IMR-90 (cell line): ENCODE measurements around the gene ATG14. TPM values are rescaled to one million over a fixed set of nuclear protein-coding genes. Genes with fewer than 3 reads are reported as not detected.

Experiments used
- ATAC-seq: fragments of 200-7000 bp; cut with Tn5 transposase; 2 replicates; pipeline ENCODE4 v1.9.1; 2020; ENCODE audit warnings: low read depth, mild to moderate bottlenecking, moderate library complexity
- BruUV-seq: library from RNA; stranded (reverse); fragments of 400-500 nt; replicated peaks from 2 replicates; lab custom pipeline; 2021; lab: Mats Ljungman, UMichigan
- CTCF ChIA-PET: fragments of 300-600 bp; formaldehyde crosslinking; extraction: SDS; loops from one replicate; lab custom pipeline; 2021; ENCODE audit warnings: antibody characterized with exemption; lab: Yijun Ruan, JAX
- POLR2A ChIA-PET: fragments of 300-600 bp; sonication (Branson Sonifier 250); formaldehyde crosslinking; loops from one replicate; lab custom pipeline; 2022; ENCODE audit warnings: antibody characterized with exemption; ENCODE audit not compliant: unreplicated experiment; lab: Charles Lee
- DNase-seq: peaks from one replicate; pipeline ENCODE4 v3.0.0; 2013
- H2AFZ ChIP-seq: replicated peaks from 2 replicates; pipeline ENCODE3; 2013; ENCODE audit warnings: low read length, mild to moderate bottlenecking; ENCODE audit not compliant: poor library complexity
- H2AK5ac ChIP-seq: 2 replicates; pipeline ENCODE4 v1.6.1; 2013; ENCODE audit warnings: low read depth, low read length, inconsistent platforms
- H2AK9ac ChIP-seq: replicated peaks from 2 replicates; pipeline ENCODE3; 2013; ENCODE audit warnings: mild to moderate bottlenecking, low read depth, low read length, moderate library complexity; ENCODE audit not compliant: poor library complexity
- H2BK120ac ChIP-seq: 2 replicates; pipeline ENCODE4 v1.6.1; 2013; ENCODE audit warnings: low read depth, low read length, inconsistent platforms
- H2BK15ac ChIP-seq: 3 replicates; pipeline ENCODE4 v1.6.1; 2013; ENCODE audit warnings: low read depth, low read length, inconsistent platforms
- H2BK20ac ChIP-seq: 2 replicates; pipeline ENCODE4 v1.6.1; 2013; ENCODE audit warnings: low read depth, mild to moderate bottlenecking, inconsistent platforms, low read length, moderate library complexity
- H2BK5ac ChIP-seq: 2 replicates; pipeline ENCODE4 v1.6.1; 2013; ENCODE audit warnings: mild to moderate bottlenecking, low read depth, low read length, inconsistent platforms; ENCODE audit not compliant: poor library complexity, severe bottlenecking
- H3K14ac ChIP-seq: replicated peaks from 2 replicates; pipeline ENCODE4 v1.6.1; 2013; ENCODE audit warnings: low read depth, low read length, inconsistent platforms
- H3K18ac ChIP-seq: 2 replicates; pipeline ENCODE4 v1.6.1; 2013; ENCODE audit warnings: low read depth, low read length, control low read depth
- H3K23ac ChIP-seq: 2 replicates; pipeline ENCODE4 v1.6.1; 2013; ENCODE audit warnings: low read depth, low read length, inconsistent platforms
- H3K27ac ChIP-seq: 2 replicates; pipeline ENCODE4 v1.5.1; 2013; ENCODE audit warnings: mild to moderate bottlenecking, control low read depth, low read length; ENCODE audit not compliant: insufficient read depth
- H3K27me3 ChIP-seq: 2 replicates; pipeline ENCODE4 v1.6.1; 2013; ENCODE audit warnings: low read length; ENCODE audit not compliant: control insufficient read depth, insufficient read depth
- H3K36me3 ChIP-seq: 2 replicates; pipeline ENCODE4 v1.6.1; 2013; ENCODE audit warnings: low read length, mixed read lengths; ENCODE audit not compliant: control insufficient read depth, insufficient read depth
- H3K4ac ChIP-seq: 2 replicates; pipeline ENCODE4 v1.6.1; 2013; ENCODE audit warnings: low read depth, low read length, inconsistent platforms
- H3K4me1 ChIP-seq: 2 replicates; pipeline ENCODE4 v1.6.1; 2013; ENCODE audit warnings: low read length, mixed read lengths; ENCODE audit not compliant: control insufficient read depth, insufficient read depth
- H3K4me2 ChIP-seq: 2 replicates; pipeline ENCODE4 v1.6.1; 2013; ENCODE audit warnings: low read depth, mild to moderate bottlenecking, control low read depth, low read length, moderate library complexity
- H3K4me3 ChIP-seq: 2 replicates; pipeline ENCODE4 v1.5.1; 2013; ENCODE audit warnings: low read depth, mild to moderate bottlenecking, control low read depth, low read length, moderate library complexity; ENCODE audit not compliant: insufficient read depth
- H3K56ac ChIP-seq: 2 replicates; pipeline ENCODE4 v1.6.1; 2013; ENCODE audit warnings: low read length, inconsistent platforms; ENCODE audit not compliant: insufficient read depth; ENCODE audit errors: extremely low read depth
- H3K79me1 ChIP-seq, 2 experiments: 2 replicates each; pipeline ENCODE4 v1.6.1; 2013; ENCODE audit warnings: low read length in 2 of 2, inconsistent platforms in 1 of 2, low read depth in 1 of 2
- H3K9ac ChIP-seq: 2 replicates; pipeline ENCODE4 v1.6.1; 2013; ENCODE audit warnings: low read depth, low read length, control low read depth
- H3K9me1 ChIP-seq: 2 replicates; pipeline ENCODE4 v1.6.1; 2013; ENCODE audit warnings: low read length, inconsistent platforms; ENCODE audit not compliant: insufficient read depth
- H3K9me3 ChIP-seq: 2 replicates; pipeline ENCODE4 v1.6.1; 2013; ENCODE audit warnings: low read length; ENCODE audit not compliant: control insufficient read depth, insufficient read depth
- H4K20me1 ChIP-seq: 2 replicates; pipeline ENCODE4 v1.6.1; 2013; ENCODE audit warnings: low read length, inconsistent platforms; ENCODE audit not compliant: insufficient read depth
- H4K5ac ChIP-seq: 2 replicates; pipeline ENCODE4 v1.6.1; 2013; ENCODE audit warnings: mild to moderate bottlenecking, low read depth, low read length, control low read depth
- H4K8ac ChIP-seq, 2 experiments: 2 replicates each; pipeline ENCODE4 v1.6.1; 2013; ENCODE audit warnings: low read depth in 2 of 2, low read length in 2 of 2, control low read depth in 1 of 2, inconsistent platforms in 1 of 2
- H4K91ac ChIP-seq: 2 replicates; pipeline ENCODE4 v1.6.1; 2013; ENCODE audit warnings: low read depth, low read length, inconsistent platforms; ENCODE audit not compliant: insufficient read depth
- FOS ChIP-seq: fragments of 150-350 bp; IDR thresholded peaks from 2 replicates; pipeline ENCODE4 v1.6.1; 2016; ENCODE audit warnings: low read depth, low read length
- MAZ ChIP-seq: IDR thresholded peaks from 2 replicates; pipeline ENCODE4 v1.6.1; 2012; ENCODE audit warnings: low read depth, mild to moderate bottlenecking, low read length, improper control_type of control experiment, moderate library complexity, borderline replicate concordance
- WGBS, 2 experiments: methylation state at CpG; one replicate each; pipeline versions ENCODE4 v1.1.5 to v1.1.7; 2013; ENCODE audit warnings: missing lambda C conversion rate in 2 of 2; ENCODE audit not compliant: insufficient read length in 1 of 2; ENCODE audit errors: extremely low coverage in 2 of 2; 5-methylcytosine and 5-hydroxymethylcytosine counted together
- dilution Hi-C: fragments of 300-500 bp; cut with HindIII; formaldehyde crosslinking; loops from one replicate; pipeline ENCODE4 v1.14.3; 2018; ENCODE audit warnings: low sequenced_read_pairs; ENCODE audit not compliant: unreplicated experiment
- in situ Hi-C: fragments of 300-500 bp; cut with MboI; formaldehyde crosslinking; loops from 3 replicates; pipeline ENCODE4 v1.14.3; 2019; ENCODE audit warnings: low sequenced_read_pairs, inconsistent platforms, mixed read lengths
- intact Hi-C: fragments of 100-400 bp; cut with micrococcal nuclease; formaldehyde crosslinking; loops from 2 replicates; pipeline ENCODE4 v1.10.0; 2022
- polyA plus RNA-seq, 3 experiments: library from polyadenylated mRNA; depleted of rRNA; stranded (reverse); fragments of >200 nt; gene quantifications; 2 replicates each; pipeline ENCODE4 v1.2.3, GENCODE V29; 2012; ENCODE audit warnings: low replicate concordance in 1 of 3
- total RNA-seq: library from RNA; depleted of rRNA; stranded (reverse); fragments of >200 nt; gene quantifications from 2 replicates; pipeline ENCODE4 v1.2.3, GENCODE V29; 2012

ATG14 gene
- total and polyA plus RNA-seq, 2 of the 4 experiments (the other 2 are of a cell fraction), result 5.0 to 12.4 TPM

GRCh38 chr14:55372825-55373224, 38.8 kb downstream of the ATG14 start:
- in situ Hi-C loops, result no loop called here
- BruUV-seq, result no TSS peak

More at GRCh38 chr14:55372825-55373224, 38.8 kb downstream of the ATG14 start:
- no peak overlapping the region for H2BK5ac ChIP-seq
- H3K4ac ChIP-seq, result no peak overlapping the region
- dilution Hi-C loops, result no loop called here
- no peak overlapping the region for H3K18ac ChIP-seq
- no peak overlapping the region for H2AK5ac ChIP-seq
- H2BK120ac ChIP-seq, result no peak overlapping the region
- WGBS, 2 experiments, result 100% methylated on average over 6 of the region's 7 CpGs; no CpG with 5 or more reads in 1 of the 2 experiments
- no peak overlapping the region for H4K5ac ChIP-seq
- H3K4me2 ChIP-seq, result no peak overlapping the region
- H3K9ac ChIP-seq, result no peak overlapping the region
- peaks cover 3 to 4% of the 10 kb centered on the region in 2 experiments; a peak in 1 of 4 replicates for H3K79me1 ChIP-seq
- H2BK15ac ChIP-seq, result no peak overlapping the region
- H3K4me3 ChIP-seq, result no peak overlapping the region
- H3K14ac ChIP-seq, result no peak overlapping the region
- H3K36me3 ChIP-seq, result peaks cover 20% of the 10 kb centered on the region
- POLR2A ChIA-PET, result interaction anchor here (0.7 kb wide), 1 partner anchor 52 kb away, joined by 3 read pairs; no protein-coding TSS in a partner anchor
- H3K56ac ChIP-seq, result no peak overlapping the region
- no peaks in the 10 kb centered on the region for H3K27me3 ChIP-seq
- H3K27ac ChIP-seq, result no peak overlapping the region
- no peak for DNase-seq
- CTCF ChIA-PET, result no interaction called here
- no peak overlapping the region for H3K23ac ChIP-seq
- intact Hi-C loops, result no loop called here
- H4K8ac ChIP-seq, result no peak overlapping the region
- H2AFZ ChIP-seq, result no peak overlapping the region
- no peak overlapping the region for H2BK20ac ChIP-seq
- no peaks in the 10 kb centered on the region for H4K20me1 ChIP-seq
- H3K4me1 ChIP-seq, result peaks cover 3% of the 10 kb centered on the region; the same call in 1 of the 2 replicates
- H3K9me1 ChIP-seq, result no peaks in the 10 kb centered on the region
- TF ChIP-seq FOS (no peak), MAZ (no peak)
- H4K91ac ChIP-seq, result no peak overlapping the region; the same call in 1 of the 2 replicates
- H2AK9ac ChIP-seq, result no peak overlapping the region
- no peaks in the 10 kb centered on the region for H3K9me3 ChIP-seq
- no peak for ATAC-seq
